ENCODE results near the gene PDHA1. TPM values are rescaled to one million over a fixed set of nuclear protein-coding genes. Genes with fewer than 3 reads are reported as not detected.

PDHA1 gene
- total and polyA plus RNA-seq, 2 of the 8 experiments (the other 6 are each of a cell fraction or from before 2014, with no cell fraction given), result 128 to 225 TPM

- TF ChIP-seq CTCF (IDR thresholded peaks at IDR 0.05; ENCODE audit: control extremely low read depth in 1 of 3, insufficient read depth in 1 of 3, low read depth in 1 of 3, low read length in 3 of 3) (no peak), CREB1 (IDR thresholded peaks at IDR 0.05) (no peak), E2F6 (IDR thresholded peaks at IDR 0.05) (no peak), BACH1 (IDR thresholded peaks at IDR 0.05; ENCODE audit: low read length) (no peak), HDAC2 (IDR thresholded peaks at IDR 0.05; ENCODE audit: borderline replicate concordance in 1 of 2, low read depth in 2 of 2, low read length in 2 of 2) (no peak), ATF3 (IDR thresholded peaks at IDR 0.05; ENCODE audit: insufficient read depth, low read depth, low read length) (no peak), SP4 (IDR thresholded peaks at IDR 0.05; ENCODE audit: low read length) (no peak), SRF (IDR thresholded peaks at IDR 0.05; ENCODE audit: low read depth, low read length) (no peak), TAF1 (IDR thresholded peaks at IDR 0.05; ENCODE audit: low read depth, low read length) (no peak)
Observed at GRCh38 chrX:19344661-19345060, 934 bp downstream of the PDHA1 start (continued).

All from H1 (cell line).